H9 (cell line): ENCODE measurements around the gene ADSS1. TPM values are rescaled to one million over a fixed set of nuclear protein-coding genes. Genes with fewer than 3 reads are reported as not detected.

Experiments used
- DNase-seq: peaks from one replicate; pipeline ENCODE4 v3.0.0-alpha.2; 2017
- H2AFZ ChIP-seq: one replicate; pipeline ENCODE4 v1.6.1; 2013; ENCODE audit warnings: mild to moderate bottlenecking, low read length, control low read depth, moderate library complexity
- H2AK5ac ChIP-seq: 2 replicates; pipeline ENCODE4 v1.6.1; 2013; ENCODE audit warnings: low read length, control low read depth, mixed read lengths; ENCODE audit not compliant: insufficient read length
- H2BK120ac ChIP-seq: one replicate; pipeline ENCODE4 v1.6.1; 2013; ENCODE audit warnings: low read depth, mild to moderate bottlenecking, low read length, control low read depth, inconsistent platforms; ENCODE audit not compliant: poor library complexity, severe bottlenecking
- H2BK12ac ChIP-seq: 2 replicates; pipeline ENCODE4 v1.6.1; 2013; ENCODE audit warnings: low read length, control low read depth, mixed read lengths, low read depth; ENCODE audit not compliant: insufficient read length
- H2BK15ac ChIP-seq: 2 replicates; pipeline ENCODE4 v1.6.1; 2013; ENCODE audit warnings: low read depth, low read length, control low read depth
- H2BK20ac ChIP-seq: one replicate; pipeline ENCODE4 v1.6.1; 2013; ENCODE audit warnings: low read depth, mild to moderate bottlenecking, low read length, control low read depth, inconsistent platforms; ENCODE audit not compliant: poor library complexity, severe bottlenecking
- H2BK5ac ChIP-seq: 2 replicates; pipeline ENCODE4 v1.6.1; 2013; ENCODE audit warnings: low read length, control low read depth, mixed read lengths; ENCODE audit not compliant: insufficient read length
- H3K14ac ChIP-seq: 2 replicates; pipeline ENCODE4 v1.6.1; 2013; ENCODE audit warnings: low read length, control low read depth; ENCODE audit not compliant: insufficient read depth
- H3K18ac ChIP-seq: 2 replicates; pipeline ENCODE4 v1.6.1; 2013; ENCODE audit warnings: low read depth, mild to moderate bottlenecking, mixed read lengths, low read length, control low read depth; ENCODE audit not compliant: insufficient read length
- H3K23ac ChIP-seq: 2 replicates; pipeline ENCODE4 v1.6.1; 2013; ENCODE audit warnings: low read length, control low read depth, mixed read lengths, low read depth; ENCODE audit not compliant: insufficient read length
- H3K23me2 ChIP-seq: 2 replicates; pipeline ENCODE4 v1.6.1; 2013; ENCODE audit warnings: low read depth, mild to moderate bottlenecking, mixed read lengths, low read length, control low read depth; ENCODE audit not compliant: insufficient read length, poor library complexity, severe bottlenecking
- H3K27ac ChIP-seq: 2 replicates; pipeline ENCODE4 v1.5.1; 2013; ENCODE audit warnings: low read length, control low read depth, mixed read lengths, low read depth; ENCODE audit not compliant: insufficient read length
- H3K27me3 ChIP-seq: 2 replicates; pipeline ENCODE4 v1.6.1; 2013; ENCODE audit warnings: low read length, control low read depth, inconsistent platforms; ENCODE audit not compliant: insufficient read depth
- H3K4ac ChIP-seq: 2 replicates; pipeline ENCODE4 v1.6.1; 2013; ENCODE audit warnings: low read depth, mild to moderate bottlenecking, control low read depth, inconsistent platforms, low read length, moderate library complexity
- H3K4me1 ChIP-seq: 2 replicates; pipeline ENCODE4 v1.6.1; 2013; ENCODE audit warnings: low read length, control low read depth, inconsistent platforms; ENCODE audit not compliant: insufficient read depth
- H3K4me2 ChIP-seq: 2 replicates; pipeline ENCODE4 v1.6.1; 2013; ENCODE audit warnings: low read length, control low read depth, mixed read lengths; ENCODE audit not compliant: insufficient read length, insufficient read depth
- H3K56ac ChIP-seq: 2 replicates; pipeline ENCODE4 v1.6.1; 2013; ENCODE audit warnings: low read depth, mild to moderate bottlenecking, mixed read lengths, low read length, control low read depth; ENCODE audit not compliant: insufficient read length
- H3K79me1 ChIP-seq: 2 replicates; pipeline ENCODE4 v1.6.1; 2013; ENCODE audit warnings: low read depth, mild to moderate bottlenecking, moderate library complexity, low read length, control low read depth, inconsistent platforms; ENCODE audit not compliant: insufficient read depth, poor library complexity, severe bottlenecking
- H3K79me2 ChIP-seq: 2 replicates; pipeline ENCODE4 v1.6.1; 2013; ENCODE audit warnings: low read length, control low read depth, inconsistent platforms; ENCODE audit not compliant: insufficient read depth
- H3K9ac ChIP-seq: 2 replicates; pipeline ENCODE4 v1.6.1; 2013; ENCODE audit warnings: low read length, control low read depth, mixed read lengths; ENCODE audit not compliant: insufficient read length; ENCODE audit errors: extremely low read depth
- H3K9me3 ChIP-seq: one replicate; pipeline ENCODE4 v1.6.1; 2013; ENCODE audit warnings: low read depth, low read length, inconsistent platforms; ENCODE audit not compliant: control insufficient read depth
- H3T11ph ChIP-seq: one replicate; pipeline ENCODE4 v1.6.1; 2013; ENCODE audit warnings: mild to moderate bottlenecking, low read length, control low read depth, inconsistent platforms
- H4K20me1 ChIP-seq: one replicate; pipeline ENCODE4 v1.6.1; 2013; ENCODE audit not compliant: control insufficient read depth, insufficient read length, insufficient read depth
- H4K5ac ChIP-seq: 2 replicates; pipeline ENCODE4 v1.6.1; 2013; ENCODE audit warnings: low read depth, mild to moderate bottlenecking, mixed read lengths, low read length, control low read depth; ENCODE audit not compliant: insufficient read length
- H4K8ac ChIP-seq: replicated peaks from 2 replicates; pipeline ENCODE4 v1.6.1; 2013; ENCODE audit warnings: low read length, control low read depth, mixed read lengths, low read depth; ENCODE audit not compliant: insufficient read length
- H4K91ac ChIP-seq: 2 replicates; pipeline ENCODE4 v1.6.1; 2013; ENCODE audit warnings: low read depth, mild to moderate bottlenecking, moderate library complexity, mixed read lengths, low read length, control low read depth; ENCODE audit not compliant: insufficient read length
- H3K27ac Mint-ChIP-seq, 3 experiments: 2 replicates in 2 of 3; 3 replicates in 1 of 3; pipeline ENCODE4 v1.8.0; 2020 to 2021; ENCODE audit warnings: mixed read lengths in 3 of 3, mild to moderate bottlenecking in 1 of 3, moderate library complexity in 1 of 3
- H3K27me3 Mint-ChIP-seq: 2 replicates; pipeline ENCODE4 v1.8.0; 2021; ENCODE audit warnings: low read depth, mild to moderate bottlenecking, moderate library complexity, mixed read lengths
- H3K36me3 Mint-ChIP-seq, 3 experiments: 2 replicates in 2 of 3; 3 replicates in 1 of 3; pipeline ENCODE4 v1.8.0; 2020 to 2021; ENCODE audit warnings: low read depth in 3 of 3, mixed read lengths in 3 of 3; ENCODE audit not compliant: insufficient read depth in 1 of 3
- H3K4me1 Mint-ChIP-seq, 2 experiments: 2 replicates each; pipeline ENCODE4 v1.8.0; 2020; ENCODE audit warnings: mixed read lengths in 2 of 2
- H3K4me3 Mint-ChIP-seq, 2 experiments: 2 replicates in 1 of 2; 3 replicates in 1 of 2; pipeline ENCODE4 v1.8.0; 2020 to 2021; ENCODE audit warnings: mild to moderate bottlenecking in 2 of 2, mixed read lengths in 2 of 2, moderate library complexity in 1 of 2
- H3K9me3 Mint-ChIP-seq, 2 experiments: 2 replicates in 1 of 2; 3 replicates in 1 of 2; pipeline ENCODE4 v1.8.0; 2020; ENCODE audit warnings: mild to moderate bottlenecking in 2 of 2, mixed read lengths in 2 of 2, moderate library complexity in 1 of 2
- CTCF ChIP-seq: fragments of 200-600 bp; sonication (generic); conservative IDR thresholded peaks from 3 replicates; pipeline ENCODE4 v1.8.0; 2021; ENCODE audit warnings: antibody characterized with exemption, mild to moderate bottlenecking
- WGBS: extraction: QIAGEN DNeasy Blood & Tissue Kit; methylation state at CpG from one replicate; pipeline ENCODE4 v1.1.7; 2013; ENCODE audit warnings: missing lambda C conversion rate, low lambda C conversion rate, mixed read lengths; ENCODE audit not compliant: insufficient read length; ENCODE audit errors: extremely low coverage; 5-methylcytosine and 5-hydroxymethylcytosine counted together
- total RNA-seq: library from RNA; stranded (reverse); gene quantifications from 2 replicates; pipeline ENCODE4 v1.2.1, GENCODE V29; 2021

The ADSS1 gene
- total RNA-seq, 1 experiment from 2014 or later: 8.5 TPM

DNA sequence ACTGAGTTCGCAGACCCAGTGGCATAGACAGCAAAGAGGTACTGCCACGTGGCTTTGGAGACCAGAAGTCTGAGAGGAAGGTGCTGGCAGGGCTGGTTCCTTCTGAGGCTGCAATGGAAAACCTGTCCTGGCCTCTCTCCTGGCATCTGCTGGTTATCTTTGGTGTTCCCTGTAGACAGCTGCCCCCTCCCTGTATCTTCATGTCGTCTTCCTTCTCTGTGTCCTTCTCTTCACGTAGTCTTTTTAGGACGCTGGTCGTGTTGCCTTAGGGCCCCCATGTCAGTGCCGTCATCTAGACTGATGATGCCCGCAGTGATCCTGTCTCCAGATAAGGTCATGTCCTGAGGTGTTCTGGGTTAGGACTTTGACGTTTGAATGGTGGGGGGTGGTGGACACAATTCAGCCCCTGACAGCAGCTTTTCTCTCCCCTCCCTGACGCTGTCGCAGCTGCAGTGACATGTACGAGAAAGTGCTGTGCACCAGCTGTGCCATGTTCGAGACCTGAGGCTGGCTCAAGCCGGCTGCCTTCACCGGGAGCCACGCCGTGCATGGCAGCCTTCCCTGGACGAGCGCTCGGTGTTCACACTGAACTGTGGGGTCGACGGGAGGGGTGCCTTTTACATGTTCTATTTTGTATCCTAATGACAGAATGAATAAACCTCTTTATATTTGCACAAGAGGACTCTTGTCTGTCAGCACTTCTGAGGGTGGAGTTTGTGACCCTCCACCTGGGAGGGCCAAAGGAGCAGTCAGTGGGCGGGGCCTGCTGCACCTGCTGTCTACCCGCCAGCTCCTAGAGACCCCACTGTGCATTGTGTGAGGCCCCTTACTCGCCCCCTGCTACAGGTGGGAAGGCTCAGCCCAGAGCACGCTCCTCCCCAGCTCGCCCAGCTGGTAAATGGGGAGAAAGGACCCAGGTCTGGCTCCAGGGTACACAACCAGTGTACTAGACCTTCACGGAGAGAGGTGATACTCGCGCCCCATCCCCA lies 35.2 kb downstream of the ADSS1 start:
- Histone ChIP-seq H3K27ac (no peak overlapping the region), H4K91ac (no peak overlapping the region), H2BK5ac (no peak overlapping the region), H4K5ac (no peak overlapping the region), H4K8ac (no peak overlapping the region), H3K79me1 (peaks cover 3% of the 10 kb centered on the region), H2AK5ac (no peak overlapping the region), H3K9ac (no peak overlapping the region), H3K56ac (no peak overlapping the region), H2BK15ac (no peak overlapping the region), H3K4me1 (no peaks in the 10 kb centered on the region; the same call in 1 of the 2 replicates), H3K18ac (no peak overlapping the region), H3T11ph (no peak overlapping the region), H4K20me1 (no peaks in the 10 kb centered on the region), H3K14ac (no peak overlapping the region), H3K23me2 (no peaks in the 10 kb centered on the region), H2BK12ac (no peak overlapping the region), H3K23ac (no peak overlapping the region), H2AFZ (no peak overlapping the region), H3K4ac (no peak overlapping the region), H2BK120ac (no peak overlapping the region), H3K79me2 (peaks cover 8% of the 10 kb centered on the region; the same call in 1 of the 2 replicates), H2BK20ac (no peak overlapping the region), H3K27me3 (no peaks in the 10 kb centered on the region), H3K9me3 (no peaks in the 10 kb centered on the region), H3K4me2 (no peak overlapping the region)
- Mint-ChIP-seq H3K36me3 (peaks cover 32 to 74% (median 66%) of the 10 kb centered on the region in 3 experiments; a peak in 6 of 7 replicates), H3K27ac (peak overlapping the region in 1 of 3 experiments; percentile 40; a peak in 1 of 7 replicates), H3K27me3 (no peaks in the 10 kb centered on the region; the same call in 1 of the 2 replicates), H3K9me3 (no peaks in the 10 kb centered on the region), H3K4me3 (peak overlapping the region in 1 of 2 experiments; percentile 60; a peak in 1 of 5 replicates), H3K4me1 (peaks cover 10 to 24% of the 10 kb centered on the region in 2 experiments)
- no CpG with 5 or more reads among the region's 30 CpGs for WGBS
- no peak for DNase-seq
- no peak for TF ChIP-seq CTCF
